ENCODE results near the gene IPPK. TPM values are rescaled to one million over a fixed set of nuclear protein-coding genes. Genes with fewer than 3 reads are reported as not detected.

Gene IPPK
- total RNA-seq, 3 donors from 2014 or later = 5.8 to 22.8 (median 12.1) TPM

DNA sequence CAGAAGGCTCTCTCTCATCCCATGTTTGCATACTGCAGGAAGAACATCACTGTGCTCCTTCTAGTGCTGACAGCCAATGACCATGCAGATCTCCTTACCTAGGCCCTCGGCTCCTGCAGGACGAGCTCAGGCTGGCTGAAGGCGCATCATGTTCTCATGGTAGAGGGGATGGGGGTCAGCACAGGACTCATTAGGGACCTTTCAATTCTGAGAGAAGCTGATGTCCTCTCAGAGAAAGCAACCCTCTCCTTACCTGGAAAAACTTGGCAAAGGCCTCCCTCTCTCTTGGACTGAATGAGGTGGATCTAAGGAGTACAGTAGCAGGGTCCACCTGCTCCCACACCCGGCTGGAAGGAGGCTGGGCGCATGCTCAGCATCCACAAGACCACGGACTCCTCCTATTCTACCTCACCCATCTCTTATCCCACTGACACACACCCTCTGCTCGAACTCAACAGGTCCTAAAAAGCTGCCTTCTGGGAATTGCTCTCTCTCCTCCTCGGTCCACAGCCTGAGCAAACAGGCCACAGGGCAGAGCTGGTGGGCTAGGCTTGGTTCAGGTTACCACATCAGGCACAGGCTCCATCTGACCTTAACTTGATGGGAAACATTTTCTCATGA, 2.9 kb downstream of the IPPK start:
- Histone ChIP-seq H3K27ac (peak overlapping the region; percentile 68 to 79), H3K9me3 (no peaks in the 10 kb centered on the region), H3K4me3 (no peak overlapping the region), H3K27me3 (no peaks in the 10 kb centered on the region), H3K36me3 (no peaks in the 10 kb centered on the region), H3K4me1 (peaks cover 11 to 15% of the 10 kb centered on the region in 2 donors)
- TF ChIP-seq POLR2AphosphoS5 (IDR thresholded peaks at IDR 0.05) (no peak), CTCF (IDR thresholded peaks at IDR 0.05) (no peak), POLR2A (IDR thresholded peaks at IDR 0.05) (no peak)
- intact Hi-C loops (cut with DNase I; ENCODE audit: low total_unique reads) = no loop called here
- DNase-seq (ENCODE audit: low spot score in 2 of 2) = peak in 1 of 2 donors; percentile 20

DNA sequence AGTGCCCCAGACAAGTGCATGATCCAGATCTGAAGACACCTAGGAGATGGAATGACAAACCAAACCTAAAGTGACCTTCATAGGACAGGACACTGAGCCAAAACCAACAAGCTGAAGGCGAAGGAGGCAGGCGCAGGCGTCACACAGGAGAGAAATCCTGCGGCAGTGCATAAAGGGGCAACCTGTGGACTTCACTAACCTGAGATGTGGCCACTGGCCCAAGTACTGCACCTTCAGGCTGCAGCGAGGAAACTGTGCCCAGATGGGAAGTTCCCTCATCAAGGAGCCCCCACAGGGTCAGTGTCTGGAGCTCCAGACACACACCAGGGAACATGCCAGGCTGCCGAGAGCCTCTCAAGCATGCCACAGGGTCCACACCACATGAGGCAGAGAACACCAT, 3.7 kb downstream of the IPPK start:
- no peak for TF ChIP-seq POLR2A (IDR thresholded peaks at IDR 0.05)
- no peak for TF ChIP-seq CTCF (IDR thresholded peaks at IDR 0.05)
- TF ChIP-seq POLR2AphosphoS5 (IDR thresholded peaks at IDR 0.05) = no peak
- peak in 1 of 2 donors; percentile 65 for DNase-seq (ENCODE audit: low spot score in 2 of 2)

DNA sequence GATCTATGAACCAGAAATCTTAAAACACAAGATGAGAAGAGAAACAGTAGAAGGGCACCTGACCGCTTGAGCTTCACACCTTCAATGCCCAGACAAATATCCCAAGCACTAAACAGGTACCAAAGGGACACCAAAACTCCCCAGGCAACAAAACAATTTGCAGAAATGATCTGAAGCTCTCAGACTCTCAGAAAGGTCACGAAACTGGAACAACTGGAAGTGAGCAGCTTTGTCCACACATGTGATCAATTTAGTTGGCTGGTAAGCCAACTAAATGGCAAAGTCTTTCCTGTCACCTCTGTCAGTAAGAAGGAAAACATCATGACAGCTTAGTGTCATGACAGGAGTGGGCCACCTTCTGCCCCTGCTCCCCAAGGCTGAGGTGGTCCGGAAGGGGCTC, 4.1 kb downstream of the IPPK start:
- Histone ChIP-seq H3K9me3 (no peaks in the 10 kb centered on the region), H3K4me1 (peaks cover 11 to 15% of the 10 kb centered on the region in 2 donors), H3K4me3 (no peak overlapping the region), H3K27me3 (no peaks in the 10 kb centered on the region), H3K27ac (peak overlapping the region; percentile 68 to 79), H3K36me3 (no peaks in the 10 kb centered on the region)
- TF ChIP-seq POLR2A (IDR thresholded peaks at IDR 0.05) = no peak
- no peak for TF ChIP-seq POLR2AphosphoS5 (IDR thresholded peaks at IDR 0.05)
- TF ChIP-seq CTCF (IDR thresholded peaks at IDR 0.05) = no peak
- intact Hi-C loops (cut with DNase I; ENCODE audit: low total_unique reads) = no loop called here
- peak in 1 of 2 donors; percentile 27 for DNase-seq (ENCODE audit: low spot score in 2 of 2)

More for the DNA sequence above, 3.7 kb downstream of the IPPK start:
- H3K4me1 ChIP-seq = peaks cover 11 to 15% of the 10 kb centered on the region in 2 donors
- peak overlapping the region; percentile 68 to 79 for H3K27ac ChIP-seq
- no peaks in the 10 kb centered on the region for H3K27me3 ChIP-seq
- H3K36me3 ChIP-seq = no peaks in the 10 kb centered on the region
- no peaks in the 10 kb centered on the region for H3K9me3 ChIP-seq
- intact Hi-C loops (cut with DNase I; ENCODE audit: low total_unique reads) = no loop called here
- no peak overlapping the region for H3K4me3 ChIP-seq

DNA sequence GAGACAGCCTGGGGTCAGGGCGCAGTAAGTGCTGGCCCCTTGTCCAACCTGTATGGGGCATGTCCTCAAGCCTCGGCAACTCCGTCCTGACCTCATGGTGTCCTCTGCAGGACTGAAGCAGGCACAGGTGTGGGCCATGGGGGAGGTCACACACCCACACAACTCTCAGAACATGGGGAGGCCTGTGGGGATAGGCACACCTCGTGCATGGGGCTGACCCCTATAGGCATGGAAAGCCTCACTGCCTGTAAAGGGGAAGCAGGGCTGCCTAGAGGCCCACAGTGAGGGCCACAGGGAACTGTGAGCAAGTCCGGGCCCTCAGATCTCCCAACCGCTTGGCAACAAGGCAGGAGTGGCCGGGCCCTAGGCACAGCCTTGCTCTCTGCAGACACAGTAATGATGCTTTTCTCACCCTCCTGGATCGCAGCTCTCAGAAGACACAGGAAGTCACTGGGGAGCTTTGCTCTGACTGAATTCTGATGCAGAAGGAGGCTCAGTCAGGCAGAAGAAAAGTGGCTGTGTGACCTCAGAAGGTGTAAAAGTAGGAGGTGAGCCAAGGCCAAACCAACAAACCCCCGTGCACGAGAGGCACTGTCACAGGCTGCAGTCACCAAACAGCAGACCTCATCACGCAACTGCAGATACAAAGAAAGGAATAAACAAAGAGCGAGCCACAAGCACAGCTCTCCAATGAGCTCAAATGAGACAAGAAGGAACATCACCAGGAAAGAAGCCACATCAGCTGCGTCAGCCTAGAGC, 5.4 kb downstream of the IPPK start:
- peaks cover 11 to 15% of the 10 kb centered on the region in 2 donors for H3K4me1 ChIP-seq
- H3K9me3 ChIP-seq = no peaks in the 10 kb centered on the region
- DNase-seq (ENCODE audit: low spot score in 2 of 2) = peak in 1 of 2 donors; percentile 37
- H3K27me3 ChIP-seq = no peaks in the 10 kb centered on the region
- intact Hi-C loops (cut with DNase I; ENCODE audit: low total_unique reads) = no loop called here
- peak overlapping the region in 1 of 2 donors; percentile 16 for H3K27ac ChIP-seq
- H3K36me3 ChIP-seq = no peaks in the 10 kb centered on the region
- TF ChIP-seq CTCF (IDR thresholded peaks at IDR 0.05) = no peak
- H3K4me3 ChIP-seq = no peak overlapping the region

- intact Hi-C loops (cut with DNase I; ENCODE audit: low total_unique reads) = no loop called here
- TF ChIP-seq CTCF (IDR thresholded peaks at IDR 0.05) (no peak), POLR2AphosphoS5 (IDR thresholded peaks at IDR 0.05) (no peak), POLR2A (IDR thresholded peaks at IDR 0.05) (no peak)
- peak overlapping the region in 1 of 2 donors; percentile 16 for H3K27ac ChIP-seq
- H3K27me3 ChIP-seq = no peaks in the 10 kb centered on the region
- no peaks in the 10 kb centered on the region for H3K36me3 ChIP-seq
- H3K4me1 ChIP-seq = peaks cover 6 to 11% of the 10 kb centered on the region in 2 donors
- H3K9me3 ChIP-seq = no peaks in the 10 kb centered on the region
- no peak overlapping the region for H3K4me3 ChIP-seq
- DNase-seq (ENCODE audit: low spot score in 2 of 2) = peak in 1 of 2 donors; percentile 17
Observed at GRCh38 chr9:92663951-92664350, 6.0 kb downstream of the IPPK start.
